Neural progenitor cell (in vitro differentiated cells): ENCODE measurements around the gene ARHGEF2.

Source experiments
- EZH2 ChIP-seq: fragments of 200-600 bp; sonication (generic); IDR thresholded peaks from 2 replicates; pipeline ENCODE4 v1.6.1; 2017; ENCODE audit warnings: antibody characterized with exemption, mild to moderate bottlenecking, moderate library complexity
- EZH2phosphoT487 ChIP-seq: fragments of 200-600 bp; sonication (generic); IDR thresholded peaks from 2 replicates; pipeline ENCODE4 v1.6.1; 2017; ENCODE audit warnings: antibody characterized with exemption
- TF ChIP-seq, protein P1 (sequence below): fragments of 200-600 bp; sonication (generic); IDR thresholded peaks from 2 replicates; pipeline ENCODE4 v1.5.1; 2017; ENCODE audit warnings: antibody characterized with exemption, mild to moderate bottlenecking

- TF ChIP-seq, protein P1, sequence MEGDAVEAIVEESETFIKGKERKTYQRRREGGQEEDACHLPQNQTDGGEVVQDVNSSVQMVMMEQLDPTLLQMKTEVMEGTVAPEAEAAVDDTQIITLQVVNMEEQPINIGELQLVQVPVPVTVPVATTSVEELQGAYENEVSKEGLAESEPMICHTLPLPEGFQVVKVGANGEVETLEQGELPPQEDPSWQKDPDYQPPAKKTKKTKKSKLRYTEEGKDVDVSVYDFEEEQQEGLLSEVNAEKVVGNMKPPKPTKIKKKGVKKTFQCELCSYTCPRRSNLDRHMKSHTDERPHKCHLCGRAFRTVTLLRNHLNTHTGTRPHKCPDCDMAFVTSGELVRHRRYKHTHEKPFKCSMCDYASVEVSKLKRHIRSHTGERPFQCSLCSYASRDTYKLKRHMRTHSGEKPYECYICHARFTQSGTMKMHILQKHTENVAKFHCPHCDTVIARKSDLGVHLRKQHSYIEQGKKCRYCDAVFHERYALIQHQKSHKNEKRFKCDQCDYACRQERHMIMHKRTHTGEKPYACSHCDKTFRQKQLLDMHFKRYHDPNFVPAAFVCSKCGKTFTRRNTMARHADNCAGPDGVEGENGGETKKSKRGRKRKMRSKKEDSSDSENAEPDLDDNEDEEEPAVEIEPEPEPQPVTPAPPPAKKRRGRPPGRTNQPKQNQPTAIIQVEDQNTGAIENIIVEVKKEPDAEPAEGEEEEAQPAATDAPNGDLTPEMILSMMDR, result no peak
- TF ChIP-seq EZH2 (no peak), EZH2phosphoT487 (no peak)
These were observed 9.0 kb downstream of the ARHGEF2 start for GRCh38 chr1:155969377-155969791.
